A549 (cell line): ENCODE data around the gene SYT2. TPM values are rescaled to one million over a fixed set of nuclear protein-coding genes. Genes with fewer than 3 reads are reported as not detected.

ENCODE experiments used
- ATAC-seq, 2 experiments: fragments of 200-7000 bp in 1 of 2; fragments of >200 bp in 1 of 2; cut with Nextera tagmentation in 1 of 2; cut with Tn5 transposase in 1 of 2; 3 replicates each; pipeline versions ENCODE4 v1.8.0 to v1.9.1; 2018 to 2020; ENCODE audit warnings: mild to moderate bottlenecking in 1 of 2, moderate library complexity in 1 of 2
- CTCF ChIA-PET: fragments of 300-600 bp; sonication (Branson Sonifier 250); formaldehyde crosslinking; extraction: SDS; loops from one replicate; lab custom pipeline; 2021; ENCODE audit warnings: antibody characterized with exemption, inconsistent platforms; lab: Yijun Ruan, JAX
- POLR2A ChIA-PET: fragments of 350-600 bp; formaldehyde crosslinking; extraction: SDS; loops from one replicate; lab custom pipeline; 2021; ENCODE audit warnings: antibody characterized with exemption, inconsistent platforms; lab: Yijun Ruan, JAX
- DNase-seq, 2 experiments: peaks; one replicate each; pipeline versions ENCODE4 v3.0.0 to v3.0.0-alpha.2; 2011 to 2016; ENCODE audit warnings: low read depth in 1 of 2, low spot score in 1 of 2
- FAIRE-seq: peaks from 2 replicates; lab custom pipeline; 2011; peaks lifted over from hg19 to GRCh38; lab: Jason Lieb, UNC
- H3K27ac ChIP-seq, 2 experiments: fragments of >200 bp; sonication (Bioruptor Twin); formaldehyde crosslinking; 3 replicates each; pipeline ENCODE4 v1.5.1; 2016 to 2017
- H3K4me1 ChIP-seq: fragments of >200 bp; sonication (Bioruptor Twin); formaldehyde crosslinking; 3 replicates; pipeline ENCODE4 v1.6.1; 2016
- H3K4me2 ChIP-seq: fragments of >200 bp; sonication (Bioruptor Twin); formaldehyde crosslinking; 3 replicates; pipeline ENCODE4 v1.6.1; 2016
- H3K4me3 ChIP-seq: fragments of >200 bp; sonication (Bioruptor Twin); formaldehyde crosslinking; 3 replicates; pipeline ENCODE4 v1.5.1; 2016
- H3K9me3 ChIP-seq: fragments of >200 bp; sonication (Bioruptor Twin); formaldehyde crosslinking; 3 replicates; pipeline ENCODE4 v1.6.1; 2016
- CBX2 ChIP-seq: fragments of 200-600 bp; sonication (generic); IDR thresholded peaks from 2 replicates; pipeline ENCODE4 v1.6.1; 2016; ENCODE audit warnings: low read depth, mild to moderate bottlenecking, borderline replicate concordance
- ESRRA ChIP-seq: fragments of 150-350 bp; IDR thresholded peaks from 2 replicates; pipeline ENCODE4 v1.6.1; 2014; ENCODE audit warnings: mild to moderate bottlenecking, low read length, borderline replicate concordance
- FOSB ChIP-seq: fragments of 250-450 bp; sonication (Bioruptor Pico); IDR thresholded peaks from 2 replicates; pipeline ENCODE4 v1.5.0; 2020; ENCODE audit warnings: mild to moderate bottlenecking, moderate library complexity
- FOSL2 ChIP-seq, 2 experiments: fragments of 450-650 bp in 1 of 2; fragments of >200 bp in 1 of 2; sonication (Bioruptor Twin) in 1 of 2; formaldehyde crosslinking; IDR thresholded peaks; 2 replicates each; pipeline versions ENCODE4 v1.5.0 to v1.6.1; 2016 to 2020; ENCODE audit warnings: mild to moderate bottlenecking in 1 of 2, moderate library complexity in 1 of 2
- HDAC2 ChIP-seq: fragments of 200-600 bp; sonication (generic); IDR thresholded peaks from 2 replicates; pipeline ENCODE4 v1.6.1; 2016
- JUN ChIP-seq, 2 experiments: fragments of >200 bp; sonication (Bioruptor Twin); formaldehyde crosslinking; IDR thresholded peaks; 2 replicates in 1 of 2; 3 replicates in 1 of 2; pipeline ENCODE4 v1.6.1; 2016 to 2017
- KDM5A ChIP-seq: fragments of 200-600 bp; sonication (generic); IDR thresholded peaks from 2 replicates; pipeline ENCODE4 v1.6.1; 2016; ENCODE audit warnings: antibody characterized with exemption, mild to moderate bottlenecking
- MAZ ChIP-seq: fragments of 150-350 bp; IDR thresholded peaks from 2 replicates; pipeline ENCODE4 v1.6.1; 2014; ENCODE audit warnings: antibody characterized with exemption, low read depth, low read length, borderline replicate concordance
- NPAS2 ChIP-seq: fragments of 250-450 bp; sonication (Bioruptor Pico); IDR thresholded peaks from 2 replicates; pipeline ENCODE4 v1.8.0; 2022; ENCODE audit warnings: mild to moderate bottlenecking, moderate library complexity, borderline replicate concordance
- RFX5 ChIP-seq: fragments of 450-650 bp; IDR thresholded peaks from 2 replicates; pipeline ENCODE4 v1.7.1; 2014; ENCODE audit warnings: antibody characterized with exemption, mild to moderate bottlenecking, moderate library complexity
- RNF2 ChIP-seq: fragments of 200-600 bp; sonication (generic); IDR thresholded peaks from 2 replicates; pipeline ENCODE4 v1.6.1; 2016; ENCODE audit warnings: low read depth, mild to moderate bottlenecking, antibody characterized with exemption, moderate library complexity, borderline replicate concordance
- SREBF2 ChIP-seq: fragments of 450-650 bp; IDR thresholded peaks from 2 replicates; pipeline ENCODE4 v1.6.1; 2014; ENCODE audit warnings: mild to moderate bottlenecking, moderate library complexity
- TFCP2L1 ChIP-seq: fragments of 250-450 bp; sonication (Bioruptor Pico); IDR thresholded peaks from 2 replicates; pipeline ENCODE4 v1.5.0; 2021; ENCODE audit warnings: mild to moderate bottlenecking
- TP53 ChIP-seq: fragments of 250-450 bp; sonication (Bioruptor Pico); IDR thresholded peaks from 2 replicates; pipeline ENCODE4 v1.5.0; 2021; ENCODE audit warnings: mild to moderate bottlenecking, moderate library complexity
- ZC3H11A ChIP-seq: fragments of 450-650 bp; IDR thresholded peaks from 2 replicates; pipeline ENCODE4 v1.6.1; 2014; ENCODE audit warnings: antibody characterized with exemption, mild to moderate bottlenecking
- ZFP36 ChIP-seq: fragments of 450-650 bp; IDR thresholded peaks from 2 replicates; pipeline ENCODE4 v1.6.1; 2014; ENCODE audit warnings: borderline replicate concordance; ENCODE audit not compliant: partially characterized antibody
- ZNF302 ChIP-seq: fragments of 250-450 bp; sonication (Bioruptor Pico); IDR thresholded peaks from 2 replicates; pipeline ENCODE4 v1.9.0; 2021; ENCODE audit warnings: inconsistent platforms, mild to moderate bottlenecking, moderate library complexity
- WGBS: methylation state at CpG from one replicate; pipeline ENCODE4 v1.1.6; 2017; ENCODE audit errors: missing lambda C conversion rate; 5-methylcytosine and 5-hydroxymethylcytosine counted together
- polyA plus RNA-seq, 4 experiments: library from polyadenylated mRNA; depleted of rRNA in 3 of 4; stranded (reverse); fragments of >200 nt; fragmentation: RNase III in 1 of 4; extraction: RNeasy Plus Mini Kit Qiagen cat#74134 plus additional on column Dnase treatment in 1 of 4; gene quantifications; 2 replicates in 3 of 4; 3 replicates in 1 of 4; pipeline ENCODE4 v1.2.3, GENCODE V29; 2011 to 2017
- TF ChIP-seq, protein P1 (sequence below): fragments of 150-350 bp; IDR thresholded peaks from 2 replicates; pipeline ENCODE4 v1.6.1; 2014; ENCODE audit warnings: low read depth, mild to moderate bottlenecking, low read length
- TF ChIP-seq, protein P2 (sequence below): fragments of 250-450 bp; sonication (Bioruptor Pico); IDR thresholded peaks from 2 replicates; pipeline ENCODE4 v1.5.0; 2021; ENCODE audit warnings: mild to moderate bottlenecking, moderate library complexity, borderline replicate concordance
- TF ChIP-seq, protein P3 (sequence below): fragments of 200-600 bp; sonication (generic); IDR thresholded peaks from 2 replicates; pipeline ENCODE4 v1.6.1; 2016; ENCODE audit warnings: antibody characterized with exemption, mild to moderate bottlenecking, moderate library complexity

The SYT2 gene
- polyA plus RNA-seq, 2 of the 4 experiments (the other 2 are of a cell fraction): 0.03 to 0.04 TPM

DNA sequence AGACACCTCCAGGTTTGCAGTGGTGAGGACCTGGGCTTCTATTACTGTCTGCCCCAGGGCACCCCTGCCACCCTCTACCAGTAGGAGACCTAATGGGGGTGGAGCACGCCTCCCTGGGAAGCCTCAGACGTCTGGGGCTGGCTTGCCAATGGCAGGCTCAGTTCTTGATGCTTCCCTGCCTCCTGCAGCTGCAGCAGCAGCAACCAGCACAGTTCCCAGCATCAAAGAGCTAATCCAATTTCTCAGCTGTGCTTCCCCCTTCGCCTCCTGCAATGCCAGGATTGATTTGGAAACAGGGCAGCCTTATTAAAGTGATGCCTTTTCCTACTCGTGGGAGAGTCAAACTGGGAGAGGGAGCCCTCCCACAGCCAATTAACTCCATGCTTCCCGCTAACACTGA lies 8.2 kb downstream of the SYT2 start:
- Histone ChIP-seq H3K4me2 (no peak overlapping the region), H3K9me3 (no peaks in the 10 kb centered on the region), H3K27ac (no peak overlapping the region), H3K4me1 (no peaks in the 10 kb centered on the region), H3K4me3 (no peak overlapping the region)
- WGBS: 29% methylated on average over 3 of the region's 5 CpGs
- no peak for DNase-seq
- CTCF ChIA-PET: interaction anchor here (1.3 kb wide), 1 partner anchor 42 kb away, joined by 3 read pairs; no protein-coding TSS in a partner anchor
- TF ChIP-seq, protein P1, sequence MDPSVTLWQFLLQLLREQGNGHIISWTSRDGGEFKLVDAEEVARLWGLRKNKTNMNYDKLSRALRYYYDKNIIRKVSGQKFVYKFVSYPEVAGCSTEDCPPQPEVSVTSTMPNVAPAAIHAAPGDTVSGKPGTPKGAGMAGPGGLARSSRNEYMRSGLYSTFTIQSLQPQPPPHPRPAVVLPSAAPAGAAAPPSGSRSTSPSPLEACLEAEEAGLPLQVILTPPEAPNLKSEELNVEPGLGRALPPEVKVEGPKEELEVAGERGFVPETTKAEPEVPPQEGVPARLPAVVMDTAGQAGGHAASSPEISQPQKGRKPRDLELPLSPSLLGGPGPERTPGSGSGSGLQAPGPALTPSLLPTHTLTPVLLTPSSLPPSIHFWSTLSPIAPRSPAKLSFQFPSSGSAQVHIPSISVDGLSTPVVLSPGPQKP: no peak
- TF ChIP-seq ZNF302 (CRISPR knock-in tag): no peak
- no peak for TF ChIP-seq KDM5A
- TF ChIP-seq JUN (IDR thresholded peaks at IDR 0.05): no peak
- TF ChIP-seq HDAC2: no peak
- TF ChIP-seq, protein P2, sequence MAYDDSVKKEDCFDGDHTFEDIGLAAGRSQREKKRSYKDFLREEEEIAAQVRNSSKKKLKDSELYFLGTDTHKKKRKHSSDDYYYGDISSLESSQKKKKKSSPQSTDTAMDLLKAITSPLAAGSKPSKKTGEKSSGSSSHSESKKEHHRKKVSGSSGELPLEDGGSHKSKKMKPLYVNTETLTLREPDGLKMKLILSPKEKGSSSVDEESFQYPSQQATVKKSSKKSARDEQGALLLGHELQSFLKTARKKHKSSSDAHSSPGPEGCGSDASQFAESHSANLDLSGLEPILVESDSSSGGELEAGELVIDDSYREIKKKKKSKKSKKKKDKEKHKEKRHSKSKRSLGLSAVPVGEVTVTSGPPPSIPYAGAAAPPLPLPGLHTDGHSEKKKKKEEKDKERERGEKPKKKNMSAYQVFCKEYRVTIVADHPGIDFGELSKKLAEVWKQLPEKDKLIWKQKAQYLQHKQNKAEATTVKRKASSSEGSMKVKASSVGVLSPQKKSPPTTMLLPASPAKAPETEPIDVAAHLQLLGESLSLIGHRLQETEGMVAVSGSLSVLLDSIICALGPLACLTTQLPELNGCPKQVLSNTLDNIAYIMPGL (CRISPR knock-in tag): no peak
- no peak for TF ChIP-seq ZC3H11A
- no peak for TF ChIP-seq NPAS2 (CRISPR knock-in tag)
- TF ChIP-seq FOSB: no peak
- no peak for TF ChIP-seq TP53 (CRISPR knock-in tag)
- no peak for TF ChIP-seq RFX5
- no peak for TF ChIP-seq FOSL2 (IDR thresholded peaks at IDR 0.05)
- TF ChIP-seq FOSL2 (CRISPR knock-in tag; IDR thresholded peaks at IDR 0.05): no peak
- no peak for FAIRE-seq
- ATAC-seq: no peak
- POLR2A ChIA-PET: no interaction called here

DNA sequence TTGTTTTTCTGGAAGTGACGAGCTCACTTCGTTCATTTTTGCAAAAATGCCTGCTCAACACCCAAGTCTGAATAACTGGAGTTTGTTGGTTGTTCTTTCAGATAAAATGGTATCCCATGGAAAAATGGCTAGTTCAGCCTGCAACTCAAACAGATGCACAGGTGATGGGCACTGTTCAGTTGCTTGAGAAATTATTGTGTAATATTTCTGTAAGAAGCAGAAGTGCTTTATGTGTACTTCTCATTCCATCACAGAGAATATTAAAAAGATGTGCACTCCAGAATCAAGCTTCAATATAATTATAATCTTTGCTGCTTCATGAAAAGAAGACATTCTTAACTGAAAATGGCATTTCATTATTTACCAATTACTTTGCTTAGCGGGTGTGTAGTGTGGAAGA lies 9.1 kb downstream of the SYT2 start:
- POLR2A ChIA-PET: no interaction called here
- no peak overlapping the region for H3K4me3 ChIP-seq
- H3K27ac ChIP-seq: no peak overlapping the region
- FAIRE-seq: no peak
- H3K4me1 ChIP-seq: no peaks in the 10 kb centered on the region
- no peak for DNase-seq
- ATAC-seq: no peak
- no peaks in the 10 kb centered on the region for H3K9me3 ChIP-seq
- WGBS: 67% methylated on average over 3 of the region's 3 CpGs
- no peak for TF ChIP-seq MAZ
- TF ChIP-seq ESRRA: no peak
- no peak for TF ChIP-seq RNF2
- TF ChIP-seq, all 56 proteins: peak for 0
- H3K4me2 ChIP-seq: no peak overlapping the region
- CTCF ChIA-PET: interaction anchor here (1.1 to 4.8 kb wide), 5 partner anchors 12 to 311 kb away, joined by 3 to 31 read pairs (median 7); no protein-coding TSS in a partner anchor

DNA sequence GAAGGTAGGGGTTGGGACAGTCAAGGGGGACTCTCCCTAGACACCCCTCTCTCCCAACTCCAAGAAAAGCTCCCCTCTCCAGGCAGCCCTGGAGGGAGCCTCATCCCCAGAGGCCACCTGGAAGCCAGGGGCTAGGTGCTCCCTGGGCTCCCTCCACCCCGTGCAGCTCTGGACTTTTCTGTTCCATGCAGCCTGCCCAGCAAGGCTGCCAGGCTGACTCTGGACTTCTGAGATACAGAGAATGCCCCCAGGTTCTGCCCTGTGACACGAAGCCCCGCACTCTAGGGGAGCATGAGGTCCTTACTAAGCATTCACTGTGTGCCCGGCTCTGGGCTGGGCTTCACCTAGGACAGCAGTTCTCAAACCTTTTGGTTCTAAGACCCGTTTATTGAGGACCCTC lies 10.2 kb downstream of the SYT2 start:
- H3K4me3 ChIP-seq: no peak overlapping the region
- H3K4me2 ChIP-seq: no peak overlapping the region
- DNase-seq (no peak), FAIRE-seq (no peak), ATAC-seq (no peak)
- H3K4me1 ChIP-seq: no peaks in the 10 kb centered on the region
- 0% methylated on average over 3 of the region's 5 CpGs for WGBS
- ChIA-PET POLR2A (no interaction called here), CTCF (interaction anchor here (0.6 to 4.8 kb wide), 8 partner anchors 10 to 282 kb away, joined by 3 to 31 read pairs (median 4); partner anchors contain the start of gene SYT2)
- H3K9me3 ChIP-seq: no peaks in the 10 kb centered on the region
- TF ChIP-seq SREBF2 (no peak), KDM5A (no peak), CBX2 (no peak), ZFP36 (no peak), TFCP2L1 (CRISPR knock-in tag) (no peak), HDAC2 (no peak)
- TF ChIP-seq, protein P3, sequence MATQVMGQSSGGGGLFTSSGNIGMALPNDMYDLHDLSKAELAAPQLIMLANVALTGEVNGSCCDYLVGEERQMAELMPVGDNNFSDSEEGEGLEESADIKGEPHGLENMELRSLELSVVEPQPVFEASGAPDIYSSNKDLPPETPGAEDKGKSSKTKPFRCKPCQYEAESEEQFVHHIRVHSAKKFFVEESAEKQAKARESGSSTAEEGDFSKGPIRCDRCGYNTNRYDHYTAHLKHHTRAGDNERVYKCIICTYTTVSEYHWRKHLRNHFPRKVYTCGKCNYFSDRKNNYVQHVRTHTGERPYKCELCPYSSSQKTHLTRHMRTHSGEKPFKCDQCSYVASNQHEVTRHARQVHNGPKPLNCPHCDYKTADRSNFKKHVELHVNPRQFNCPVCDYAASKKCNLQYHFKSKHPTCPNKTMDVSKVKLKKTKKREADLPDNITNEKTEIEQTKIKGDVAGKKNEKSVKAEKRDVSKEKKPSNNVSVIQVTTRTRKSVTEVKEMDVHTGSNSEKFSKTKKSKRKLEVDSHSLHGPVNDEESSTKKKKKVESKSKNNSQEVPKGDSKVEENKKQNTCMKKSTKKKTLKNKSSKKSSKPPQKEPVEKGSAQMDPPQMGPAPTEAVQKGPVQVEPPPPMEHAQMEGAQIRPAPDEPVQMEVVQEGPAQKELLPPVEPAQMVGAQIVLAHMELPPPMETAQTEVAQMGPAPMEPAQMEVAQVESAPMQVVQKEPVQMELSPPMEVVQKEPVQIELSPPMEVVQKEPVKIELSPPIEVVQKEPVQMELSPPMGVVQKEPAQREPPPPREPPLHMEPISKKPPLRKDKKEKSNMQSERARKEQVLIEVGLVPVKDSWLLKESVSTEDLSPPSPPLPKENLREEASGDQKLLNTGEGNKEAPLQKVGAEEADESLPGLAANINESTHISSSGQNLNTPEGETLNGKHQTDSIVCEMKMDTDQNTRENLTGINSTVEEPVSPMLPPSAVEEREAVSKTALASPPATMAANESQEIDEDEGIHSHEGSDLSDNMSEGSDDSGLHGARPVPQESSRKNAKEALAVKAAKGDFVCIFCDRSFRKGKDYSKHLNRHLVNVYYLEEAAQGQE: no peak
- H3K27ac ChIP-seq: no peak overlapping the region
